Measurements from ENCODE around the gene RBM33.
A peak's percentile ranks its signal among the peaks of the same experiment; 100 is the strongest.

Gene RBM33

GRCh38 chr7:155810770-155811559 lies 166.5 kb downstream of the RBM33 start:
- DNase-seq = no peak
- H3K27me3 ChIP-seq (replicated peaks; ENCODE audit: insufficient read depth, low read length) = peaks cover 87% of the 10 kb centered on the region
- H3K4me1 ChIP-seq (ENCODE audit: low read length) = no peaks in the 10 kb centered on the region
- H4K20me1 ChIP-seq (ENCODE audit: insufficient read depth, low read length) = no peaks in the 10 kb centered on the region
- no peaks in the 10 kb centered on the region for H3K36me3 ChIP-seq (replicated peaks; ENCODE audit: insufficient read depth, low read length)
- H3K9ac ChIP-seq (ENCODE audit: low read length) = no peak overlapping the region
- H3K9me3 ChIP-seq (replicated peaks; ENCODE audit: insufficient read depth, low read length) = no peaks in the 10 kb centered on the region
- no peak for TF ChIP-seq EZH2phosphoT487 (IDR thresholded peaks at IDR 0.05; ENCODE audit: low read length)
- TF ChIP-seq CTCF (IDR thresholded peaks at IDR 0.05; ENCODE audit: low read length) = no peak
- no peak for TF ChIP-seq EZH2 (optimal IDR thresholded peaks at IDR 0.05; ENCODE audit: low read depth, low read length)
- no peaks in the 10 kb centered on the region for H3F3A ChIP-seq (ENCODE audit: insufficient read depth, low read length)
- no peak overlapping the region for H3K4me2 ChIP-seq (ENCODE audit: low read depth, low read length)
- no peak overlapping the region for H3K4me3 ChIP-seq (ENCODE audit: low read length)
- H2AFZ ChIP-seq (ENCODE audit: low read length) = no peak overlapping the region
- no peaks in the 10 kb centered on the region for H3K9me2 ChIP-seq (replicated peaks; ENCODE audit: insufficient read depth, low read length)
- H3K79me2 ChIP-seq (ENCODE audit: low read length) = no peaks in the 10 kb centered on the region
- H3K27ac ChIP-seq (ENCODE audit: low read length) = no peak overlapping the region

GRCh38 chr7:155811560-155811894 lies 167.1 kb downstream of the RBM33 start:
- no peak overlapping the region for H3K27ac ChIP-seq (ENCODE audit: low read length)
- H3K4me2 ChIP-seq (ENCODE audit: low read depth, low read length) = no peak overlapping the region
- H3K4me3 ChIP-seq (ENCODE audit: low read length) = no peak overlapping the region
- H4K20me1 ChIP-seq (ENCODE audit: insufficient read depth, low read length) = no peaks in the 10 kb centered on the region
- no peak overlapping the region for H2AFZ ChIP-seq (ENCODE audit: low read length)
- TF ChIP-seq CTCF (IDR thresholded peaks at IDR 0.05; ENCODE audit: low read length) (no peak), EZH2phosphoT487 (IDR thresholded peaks at IDR 0.05; ENCODE audit: low read length) (no peak; the same call in 1 of the 2 replicates), EZH2 (optimal IDR thresholded peaks at IDR 0.05; ENCODE audit: low read depth, low read length) (no peak)
- no peak overlapping the region for H3K9ac ChIP-seq (ENCODE audit: low read length)
- no peaks in the 10 kb centered on the region for H3K79me2 ChIP-seq (ENCODE audit: low read length)
- no peaks in the 10 kb centered on the region for H3F3A ChIP-seq (ENCODE audit: insufficient read depth, low read length)
- H3K36me3 ChIP-seq (replicated peaks; ENCODE audit: insufficient read depth, low read length) = no peaks in the 10 kb centered on the region
- no peak for DNase-seq
- H3K4me1 ChIP-seq (ENCODE audit: low read length) = no peaks in the 10 kb centered on the region
- no peaks in the 10 kb centered on the region for H3K9me2 ChIP-seq (replicated peaks; ENCODE audit: insufficient read depth, low read length)
- H3K27me3 ChIP-seq (replicated peaks; ENCODE audit: insufficient read depth, low read length) = peaks cover 86% of the 10 kb centered on the region
- H3K9me3 ChIP-seq (replicated peaks; ENCODE audit: insufficient read depth, low read length) = no peaks in the 10 kb centered on the region

- H2AFZ ChIP-seq (ENCODE audit: low read length) = no peak within 1 kb of the TSS
- TF ChIP-seq CTCF (IDR thresholded peaks at IDR 0.05; ENCODE audit: low read length) = no peak
- TF ChIP-seq EZH2phosphoT487 (IDR thresholded peaks at IDR 0.05; ENCODE audit: low read length) = no peak; the same call in 1 of the 2 replicates
- no peak for TF ChIP-seq EZH2 (optimal IDR thresholded peaks at IDR 0.05; ENCODE audit: low read depth, low read length)
- H3F3A ChIP-seq (ENCODE audit: insufficient read depth, low read length) = no peaks in the 10 kb centered on the region
- no peak within 1 kb of the TSS for H3K9ac ChIP-seq (ENCODE audit: low read length)
- no peaks in the 10 kb centered on the region for H4K20me1 ChIP-seq (ENCODE audit: insufficient read depth, low read length)
- no peaks in the 10 kb centered on the region for H3K79me2 ChIP-seq (ENCODE audit: low read length)
- H3K27ac ChIP-seq (ENCODE audit: low read length) = no peak within 1 kb of the TSS
- H3K4me3 ChIP-seq (ENCODE audit: low read length) = no peak within 1 kb of the TSS
- H3K9me3 ChIP-seq (replicated peaks; ENCODE audit: insufficient read depth, low read length) = no peaks in the 10 kb centered on the region
- H3K27me3 ChIP-seq (replicated peaks; ENCODE audit: insufficient read depth, low read length) = peaks cover 86% of the 10 kb centered on the region
- H3K4me1 ChIP-seq (ENCODE audit: low read length) = no peaks in the 10 kb centered on the region
- no peaks in the 10 kb centered on the region for H3K36me3 ChIP-seq (replicated peaks; ENCODE audit: insufficient read depth, low read length)
- H3K4me2 ChIP-seq (ENCODE audit: low read depth, low read length) = no peak within 1 kb of the TSS
- peak; percentile 5 for DNase-seq
- no peaks in the 10 kb centered on the region for H3K9me2 ChIP-seq (replicated peaks; ENCODE audit: insufficient read depth, low read length)
Measured at GRCh38 chr7:155811895-155812761, 167.7 kb downstream of the RBM33 start, which contains the start of gene SHH. Gene SHH (minus strand): TSS chr7:155812463. CDS start chr7:155812122, 341 bp downstream.
